Measurements from ENCODE around the gene ELOB.

ELOB gene

DNA sequence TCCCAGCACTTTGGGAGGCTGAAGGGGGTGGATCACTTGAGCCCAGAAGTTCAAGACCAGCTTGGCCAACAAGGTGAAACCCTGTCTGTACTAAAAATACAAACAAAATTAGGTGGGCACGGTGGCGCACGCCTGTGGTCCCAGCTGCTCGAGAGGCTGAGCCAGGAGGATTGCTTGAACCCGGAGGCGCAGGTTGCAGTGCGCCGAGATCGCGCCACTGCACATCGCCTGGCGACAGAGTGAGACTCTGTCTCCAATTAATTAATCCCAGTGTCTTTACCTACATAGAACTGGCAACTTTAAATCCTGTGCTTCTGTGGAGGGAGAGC lies 1.5 kb upstream of the ELOB start:
- Histone ChIP-seq H3K36me3 (ENCODE audit: control insufficient read depth, low read depth, low read length) (peaks cover 17% of the 10 kb centered on the region), H3K4me3 (ENCODE audit: low read length) (peak overlapping the region; percentile 92), H3K9me3 (ENCODE audit: control insufficient read depth, low read depth, low read length) (no peaks in the 10 kb centered on the region), H3K27ac (ENCODE audit: low read length) (no peak overlapping the region), H3K9ac (ENCODE audit: low read length) (peak overlapping the region; percentile 96), H3K4me1 (ENCODE audit: control insufficient read depth, low read depth, low read length) (peaks cover 5% of the 10 kb centered on the region), H3K27me3 (ENCODE audit: control insufficient read depth, insufficient read depth, low read length) (no peaks in the 10 kb centered on the region)

DNA sequence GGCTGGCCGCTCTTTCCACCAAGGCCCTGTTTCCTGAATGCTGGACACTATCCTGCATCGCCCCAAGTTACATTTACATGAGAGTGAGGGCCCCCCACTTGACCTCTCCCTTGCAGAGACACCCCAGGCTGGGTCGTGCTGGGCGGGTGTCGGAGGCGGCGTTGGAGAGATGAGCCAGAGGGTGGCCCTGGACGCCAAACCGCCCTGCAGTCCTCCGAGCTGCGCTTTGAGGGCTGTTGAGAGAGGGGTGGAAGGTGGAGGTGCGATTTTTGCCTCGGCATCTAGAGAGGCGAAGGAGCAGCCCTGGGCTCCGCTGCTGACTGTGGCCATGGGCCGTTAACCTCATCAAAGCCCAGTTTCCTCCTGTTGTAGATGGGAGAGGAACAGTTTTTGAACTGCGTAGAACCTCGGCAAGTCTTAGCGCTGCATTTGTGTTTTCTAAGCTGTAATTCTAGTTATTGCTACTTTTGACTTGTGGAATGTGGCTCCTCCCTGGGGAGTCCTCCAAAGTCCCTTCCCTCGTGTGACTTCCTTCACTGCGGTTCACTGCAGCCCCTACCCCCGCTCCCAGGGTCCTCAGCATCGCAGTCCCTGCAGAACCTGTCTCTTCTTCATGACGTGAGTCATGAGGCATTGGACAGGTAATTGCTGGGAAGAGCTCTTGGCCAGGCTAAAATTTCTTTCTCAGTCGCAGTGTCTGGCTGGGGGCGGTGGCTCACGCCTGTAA lies 986 bp upstream of the ELOB start:
- no peaks in the 10 kb centered on the region for H3K27me3 ChIP-seq (ENCODE audit: control insufficient read depth, insufficient read depth, low read length)
- no peaks in the 10 kb centered on the region for H3K9me3 ChIP-seq (ENCODE audit: control insufficient read depth, low read depth, low read length)
- peak overlapping the region; percentile 92 for H3K4me3 ChIP-seq (ENCODE audit: low read length)
- peak overlapping the region; percentile 97 for H3K27ac ChIP-seq (ENCODE audit: low read length)
- H3K9ac ChIP-seq (ENCODE audit: low read length): peak overlapping the region; percentile 96
- H3K4me1 ChIP-seq (ENCODE audit: control insufficient read depth, low read depth, low read length): peaks cover 5% of the 10 kb centered on the region
- peaks cover 17% of the 10 kb centered on the region for H3K36me3 ChIP-seq (ENCODE audit: control insufficient read depth, low read depth, low read length)

DNA sequence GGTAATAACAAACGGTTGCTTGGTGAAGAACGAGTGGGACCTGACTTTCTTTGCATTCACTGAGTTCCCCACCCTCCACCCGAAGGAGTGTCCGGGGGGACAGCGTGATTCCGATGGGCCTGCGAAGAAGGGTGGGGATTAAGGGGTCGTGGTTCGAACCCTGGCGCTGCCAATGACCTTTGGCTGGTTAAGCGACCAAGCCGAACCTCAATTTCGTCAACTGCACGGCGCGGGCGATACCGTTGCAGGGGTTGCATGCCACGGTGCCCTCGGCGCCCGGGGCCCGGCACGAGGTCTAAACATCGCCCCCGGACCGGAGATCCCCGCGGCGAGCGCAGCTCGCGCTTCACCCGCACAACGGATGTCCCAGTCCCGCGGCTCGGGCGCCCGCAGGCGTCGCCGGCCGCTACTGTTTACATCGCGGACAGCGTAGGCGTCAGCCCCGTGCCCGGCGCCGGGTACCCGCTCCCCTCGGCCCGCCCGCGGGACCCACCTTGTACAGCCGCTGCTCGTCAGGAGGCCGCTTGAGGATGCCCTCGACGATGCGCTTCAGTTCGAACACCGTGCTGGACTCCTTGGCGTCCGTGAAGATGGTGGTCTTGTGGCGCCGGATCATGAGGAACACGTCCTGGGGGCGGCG lies 460 bp downstream of the ELOB start:
- H3K4me3 ChIP-seq (ENCODE audit: low read length): peak overlapping the region; percentile 97
- H3K4me1 ChIP-seq (ENCODE audit: control insufficient read depth, low read depth, low read length): peaks cover 5% of the 10 kb centered on the region
- H3K36me3 ChIP-seq (ENCODE audit: control insufficient read depth, low read depth, low read length): peaks cover 22% of the 10 kb centered on the region
- no peaks in the 10 kb centered on the region for H3K9me3 ChIP-seq (ENCODE audit: control insufficient read depth, low read depth, low read length)
- no peaks in the 10 kb centered on the region for H3K27me3 ChIP-seq (ENCODE audit: control insufficient read depth, insufficient read depth, low read length)
- peak overlapping the region; percentile 89 for H3K9ac ChIP-seq (ENCODE audit: low read length)
- no peak overlapping the region for H3K27ac ChIP-seq (ENCODE audit: low read length)

DNA sequence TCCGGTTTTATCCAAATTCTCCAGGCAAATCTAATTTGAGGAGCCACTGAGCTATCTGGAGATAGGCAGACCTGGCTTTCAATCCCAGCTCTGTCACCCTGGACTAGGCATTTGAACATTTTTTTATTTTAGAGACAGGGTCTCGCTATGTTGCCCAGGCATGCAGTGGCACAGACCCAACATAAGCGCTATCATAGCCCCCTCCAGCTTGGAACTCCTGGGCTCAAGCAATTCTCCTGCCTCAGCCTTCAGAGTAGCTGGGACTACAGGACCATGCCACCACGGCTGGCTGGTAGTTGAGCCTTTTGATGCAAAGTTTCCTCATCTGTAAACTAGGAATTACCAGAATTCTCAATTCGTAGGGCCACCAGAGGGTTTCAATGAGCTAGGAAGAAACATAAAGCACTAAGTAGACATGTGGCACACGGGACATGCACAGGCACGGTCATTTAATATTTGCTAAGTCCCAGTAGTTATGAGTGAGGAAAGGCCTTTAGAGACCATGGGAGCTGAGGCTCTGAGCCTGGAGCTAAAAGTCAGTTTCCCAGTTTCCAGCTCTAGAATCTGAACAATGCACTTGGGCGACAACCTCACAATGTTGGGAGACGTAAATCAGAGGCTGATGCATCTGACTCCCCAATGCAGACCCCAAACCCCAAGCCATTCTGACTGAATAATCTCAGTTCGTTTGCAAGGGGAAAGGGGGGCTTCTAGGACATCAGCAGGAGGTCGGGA lies 1.1 kb downstream of the ELOB start:
- H3K27ac ChIP-seq (ENCODE audit: low read length): no peak overlapping the region
- H3K9me3 ChIP-seq (ENCODE audit: control insufficient read depth, low read depth, low read length): no peaks in the 10 kb centered on the region
- peaks cover 29% of the 10 kb centered on the region for H3K36me3 ChIP-seq (ENCODE audit: control insufficient read depth, low read depth, low read length)
- peak overlapping the region; percentile 89 for H3K9ac ChIP-seq (ENCODE audit: low read length)
- peak overlapping the region; percentile 97 for H3K4me3 ChIP-seq (ENCODE audit: low read length)
- H3K27me3 ChIP-seq (ENCODE audit: control insufficient read depth, insufficient read depth, low read length): no peaks in the 10 kb centered on the region
- H3K4me1 ChIP-seq (ENCODE audit: control insufficient read depth, low read depth, low read length): peaks cover 5% of the 10 kb centered on the region

DNA sequence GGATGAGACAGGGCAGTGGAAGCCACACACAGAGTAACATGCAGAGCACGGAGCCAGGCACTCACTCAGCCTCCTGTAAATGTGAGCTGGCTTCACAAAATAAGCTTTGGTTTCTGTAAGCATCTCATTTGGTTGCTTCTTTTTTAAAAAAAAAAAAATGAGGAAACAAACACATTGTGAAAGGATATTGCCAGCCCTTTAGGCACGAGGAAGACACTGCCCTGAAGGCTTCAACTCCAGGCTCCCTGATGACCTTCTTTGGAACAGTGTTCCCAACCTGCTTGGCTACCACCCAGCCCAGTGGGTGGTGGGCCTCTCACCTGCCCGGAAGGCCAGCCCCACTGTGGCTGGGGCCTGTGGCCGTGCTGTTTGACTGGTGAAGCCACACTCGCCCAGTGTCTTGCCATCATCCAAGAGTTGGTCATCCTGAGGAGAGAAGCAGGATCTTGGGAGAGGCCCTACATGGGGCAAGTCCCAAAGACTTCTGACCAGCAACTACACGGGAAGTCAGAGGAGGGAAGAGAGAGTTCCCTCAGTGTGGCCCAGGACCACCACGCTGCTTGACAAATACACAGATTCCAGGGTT lies 1.9 kb downstream of the ELOB start:
- H3K9me3 ChIP-seq (ENCODE audit: control insufficient read depth, low read depth, low read length): no peaks in the 10 kb centered on the region
- peaks cover 5% of the 10 kb centered on the region for H3K4me1 ChIP-seq (ENCODE audit: control insufficient read depth, low read depth, low read length)
- no peak overlapping the region for H3K27ac ChIP-seq (ENCODE audit: low read length)
- H3K9ac ChIP-seq (ENCODE audit: low read length): no peak overlapping the region
- peaks cover 36% of the 10 kb centered on the region for H3K36me3 ChIP-seq (ENCODE audit: control insufficient read depth, low read depth, low read length)
- no peak overlapping the region for H3K4me3 ChIP-seq (ENCODE audit: low read length)
- H3K27me3 ChIP-seq (ENCODE audit: control insufficient read depth, insufficient read depth, low read length): no peaks in the 10 kb centered on the region

DNA sequence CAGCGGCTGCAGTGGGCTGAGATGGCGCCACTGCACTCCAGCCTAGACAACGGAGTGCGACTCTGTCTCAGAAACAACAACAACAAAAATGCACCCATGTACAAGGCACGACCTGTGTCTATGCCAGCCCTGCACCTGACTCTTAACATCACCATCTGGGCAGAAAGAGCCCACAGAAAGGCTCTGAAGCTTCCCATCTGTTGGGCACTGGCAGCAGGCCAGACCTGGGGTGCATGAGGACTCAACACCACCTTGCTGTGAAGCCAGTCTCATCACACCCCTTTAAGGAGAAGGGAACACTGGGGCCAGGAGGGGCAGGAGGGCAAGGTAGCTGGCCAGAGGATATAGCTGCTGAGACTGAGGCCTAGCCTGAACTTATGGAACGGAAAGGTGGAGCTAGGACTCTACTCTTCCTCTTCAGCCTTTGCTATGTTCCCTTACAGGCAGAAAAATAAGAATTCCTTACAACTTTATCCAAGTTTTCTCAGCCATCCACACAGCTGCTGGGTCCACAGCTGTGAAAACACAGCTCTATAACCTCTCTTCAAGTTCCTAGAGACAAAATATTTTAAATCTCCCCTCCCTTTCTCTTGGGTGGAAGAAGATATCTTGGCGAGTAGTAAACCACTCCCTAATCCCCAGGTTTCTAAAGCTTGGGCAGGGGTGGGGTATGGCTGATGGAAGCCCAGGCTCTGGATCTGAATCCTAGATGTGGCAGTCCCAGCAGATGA lies 2.8 kb downstream of the ELOB start:
- Histone ChIP-seq H3K9ac (ENCODE audit: low read length) (no peak overlapping the region), H3K27ac (ENCODE audit: low read length) (no peak overlapping the region), H3K27me3 (ENCODE audit: control insufficient read depth, insufficient read depth, low read length) (no peaks in the 10 kb centered on the region), H3K36me3 (ENCODE audit: control insufficient read depth, low read depth, low read length) (peaks cover 45% of the 10 kb centered on the region), H3K4me3 (ENCODE audit: low read length) (no peak overlapping the region), H3K9me3 (ENCODE audit: control insufficient read depth, low read depth, low read length) (no peaks in the 10 kb centered on the region), H3K4me1 (ENCODE audit: control insufficient read depth, low read depth, low read length) (peaks cover 5% of the 10 kb centered on the region)

DNA sequence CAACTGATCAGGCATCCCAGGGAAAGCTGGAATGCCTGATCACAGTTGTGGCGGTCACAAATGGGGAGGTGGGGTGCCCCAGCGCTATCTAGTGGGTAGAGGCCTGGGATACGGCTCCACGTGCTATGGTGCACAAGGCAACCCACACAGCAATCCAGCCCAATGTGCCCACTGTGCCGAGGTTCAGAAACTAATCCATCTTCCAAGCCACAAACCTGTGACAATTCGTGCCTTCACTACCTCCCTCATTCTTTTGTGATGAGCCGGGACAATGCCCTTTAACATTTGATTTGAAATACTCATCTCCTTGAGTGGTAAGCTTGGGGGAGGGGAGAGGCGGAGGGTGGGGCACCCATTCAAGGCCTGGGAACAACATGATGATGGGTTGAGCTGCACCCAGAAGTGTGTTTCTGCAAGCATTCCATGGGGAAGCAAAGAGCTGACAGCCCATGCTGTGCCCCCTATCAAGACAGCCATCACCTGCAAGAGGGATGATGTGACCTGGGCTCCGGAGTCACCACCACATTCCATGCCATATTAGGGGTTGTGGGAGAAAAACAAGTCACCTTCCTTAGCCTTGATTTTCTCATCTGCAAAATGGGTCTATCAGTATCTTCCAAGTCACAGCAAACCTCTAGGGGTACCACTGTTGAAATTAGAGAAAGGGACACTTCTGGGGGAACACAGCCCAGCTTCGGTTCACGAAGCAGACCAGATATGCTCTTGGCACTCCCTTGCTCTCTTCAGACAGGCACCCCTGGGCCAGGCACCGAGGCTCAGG lies 3.7 kb downstream of the ELOB start:
- Histone ChIP-seq H3K4me3 (ENCODE audit: low read length) (no peak overlapping the region), H3K36me3 (ENCODE audit: control insufficient read depth, low read depth, low read length) (peaks cover 54% of the 10 kb centered on the region), H3K27me3 (ENCODE audit: control insufficient read depth, insufficient read depth, low read length) (no peaks in the 10 kb centered on the region), H3K27ac (ENCODE audit: low read length) (no peak overlapping the region), H3K9ac (ENCODE audit: low read length) (no peak overlapping the region), H3K4me1 (ENCODE audit: control insufficient read depth, low read depth, low read length) (peaks cover 2% of the 10 kb centered on the region), H3K9me3 (ENCODE audit: control insufficient read depth, low read depth, low read length) (no peaks in the 10 kb centered on the region)

DNA sequence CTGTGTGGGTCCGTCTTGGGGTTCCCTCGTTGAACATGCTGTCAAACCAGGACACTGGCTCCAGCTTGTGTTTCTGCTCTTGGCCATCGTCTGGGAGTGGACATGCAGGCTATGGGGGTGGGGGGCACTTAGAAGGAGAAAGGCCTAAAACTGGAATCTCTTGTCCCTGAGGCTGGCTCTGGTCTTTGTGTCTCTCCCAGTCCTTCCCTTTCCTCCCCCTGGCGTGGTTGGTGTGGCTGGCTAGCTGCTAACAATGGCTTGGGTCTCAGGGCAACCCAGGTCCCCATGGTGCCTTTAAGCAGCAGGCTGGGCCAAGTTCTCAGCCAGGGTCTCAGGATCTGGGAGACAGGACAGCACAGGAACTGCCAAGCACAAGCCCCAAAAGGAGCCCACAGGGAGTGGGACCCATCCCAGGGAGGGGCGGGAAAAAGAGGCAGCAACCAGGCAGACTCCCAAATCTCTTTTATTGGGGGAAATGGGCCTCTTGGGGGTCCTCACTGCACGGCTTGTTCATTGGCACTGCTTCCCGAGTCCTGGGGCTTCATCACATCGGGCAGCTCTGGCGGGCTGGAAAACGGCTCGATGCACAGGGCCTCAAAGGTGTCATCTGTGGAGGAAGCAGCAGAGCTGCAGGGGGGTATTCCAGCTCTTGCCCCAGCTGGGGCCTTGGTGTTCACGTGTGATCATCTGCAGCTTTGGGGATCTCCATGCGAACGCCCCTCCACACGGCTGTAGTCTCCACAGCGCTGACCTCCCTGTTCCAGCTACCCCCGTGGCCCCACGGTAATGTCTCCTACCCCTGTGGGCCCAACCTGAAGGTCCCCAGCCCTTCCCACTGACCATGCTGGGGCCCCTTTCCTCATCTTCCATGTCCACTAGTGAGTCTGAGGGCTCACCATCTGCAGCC lies 5.3 kb downstream of the ELOB start:
- H3K4me1 ChIP-seq (ENCODE audit: control insufficient read depth, low read depth, low read length): no peaks in the 10 kb centered on the region
- H3K27ac ChIP-seq (ENCODE audit: low read length): no peak overlapping the region
- H3K9ac ChIP-seq (ENCODE audit: low read length): no peak overlapping the region
- no peaks in the 10 kb centered on the region for H3K27me3 ChIP-seq (ENCODE audit: control insufficient read depth, insufficient read depth, low read length)
- H3K36me3 ChIP-seq (ENCODE audit: control insufficient read depth, low read depth, low read length): peaks cover 71% of the 10 kb centered on the region
- no peak overlapping the region for H3K4me3 ChIP-seq (ENCODE audit: low read length)
- no peaks in the 10 kb centered on the region for H3K9me3 ChIP-seq (ENCODE audit: control insufficient read depth, low read depth, low read length)

DNA sequence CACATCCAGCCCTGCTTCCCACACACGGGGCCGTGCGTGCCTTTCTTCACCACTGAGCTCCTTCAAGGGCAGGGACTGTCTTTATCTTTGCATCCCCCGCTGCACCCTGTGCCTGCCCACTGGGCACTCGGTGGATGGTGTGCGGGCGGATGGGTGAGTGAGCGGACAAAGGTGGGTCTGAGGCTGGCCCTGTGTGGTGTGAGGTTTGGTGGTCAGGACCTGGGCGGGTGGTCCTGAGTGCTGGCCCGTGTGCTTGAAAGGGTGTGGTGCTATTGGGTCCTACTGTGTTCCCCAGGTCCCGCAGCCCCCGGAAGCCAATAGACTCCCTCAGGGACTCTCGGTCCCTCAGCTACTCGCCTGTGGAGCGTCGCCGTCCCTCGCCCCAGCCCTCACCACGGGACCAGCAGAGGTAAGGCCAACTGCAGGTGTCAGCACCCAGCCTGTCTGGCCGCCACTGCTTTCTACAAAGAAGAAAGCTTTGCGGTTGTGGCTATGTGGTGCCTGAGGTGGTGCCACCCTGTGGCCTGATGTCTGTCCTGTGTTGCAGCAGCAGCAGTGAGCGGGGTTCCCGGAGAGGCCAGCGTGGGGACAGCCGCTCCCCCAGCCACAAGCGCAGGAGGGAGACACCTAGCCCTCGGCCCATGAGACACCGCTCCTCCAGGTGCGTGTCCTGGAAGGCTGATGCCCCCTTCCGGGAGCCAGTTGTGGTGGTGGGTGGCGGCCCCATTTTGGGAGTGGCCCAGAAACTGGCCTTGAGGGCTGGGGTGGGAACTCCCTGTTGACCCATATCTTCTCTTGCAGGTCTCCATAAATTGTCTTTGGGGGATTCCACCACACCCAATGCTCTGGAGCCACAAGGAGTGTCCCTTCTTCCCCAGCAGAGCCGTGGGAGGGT lies 6.8 kb downstream of the ELOB start:
- Histone ChIP-seq H3K27me3 (ENCODE audit: control insufficient read depth, insufficient read depth, low read length) (no peaks in the 10 kb centered on the region), H3K9ac (ENCODE audit: low read length) (no peak overlapping the region), H3K4me1 (ENCODE audit: control insufficient read depth, low read depth, low read length) (no peaks in the 10 kb centered on the region), H3K27ac (ENCODE audit: low read length) (no peak overlapping the region), H3K9me3 (ENCODE audit: control insufficient read depth, low read depth, low read length) (no peaks in the 10 kb centered on the region), H3K36me3 (ENCODE audit: control insufficient read depth, low read depth, low read length) (peaks cover 82% of the 10 kb centered on the region), H3K4me3 (ENCODE audit: low read length) (no peak overlapping the region)

All from iPS-18a (cell line).